ENCODE results near the gene ATRIP.
"Not testable (repeated sequence)": the region's sequence is repeated elsewhere in the genome, so short reads cannot be mapped to it uniquely, and the experiment has no call there.

ATRIP gene

GRCh38 chr3:48446425-48447193, at the start of gene ATRIP:
Gene ATRIP, plus strand, starts transcription at chr3:48446737. Its CDS starts 109 bp downstream, at chr3:48446846.
- DNase-seq, result peak; percentile 77

GRCh38 chr3:48397767-48398681, 48.5 kb upstream of the ATRIP start:
- no peak for DNase-seq

- no peak for DNase-seq
These were observed 47.7 kb upstream of the ATRIP start for GRCh38 chr3:48398701-48399386.

GRCh38 chr3:48399387-48400172, 47.0 kb upstream of the ATRIP start:
- no peak for DNase-seq

- peak; percentile 53 for DNase-seq
These were observed 45.6 kb upstream of the ATRIP start for GRCh38 chr3:48400824-48401433.

- not testable (repeated sequence) for DNase-seq
These were observed 45.1 kb upstream of the ATRIP start for GRCh38 chr3:48401434-48401901.

- DNase-seq, result peak; percentile 89
These were observed 44.2 kb upstream of the ATRIP start for GRCh38 chr3:48402281-48402732.

GRCh38 chr3:48402907-48403306, 43.6 kb upstream of the ATRIP start:
- DNase-seq, result no peak

- DNase-seq, result no peak
These were observed 42.8 kb upstream of the ATRIP start for GRCh38 chr3:48403533-48404439.

- DNase-seq, result no peak
These were observed 41.8 kb upstream of the ATRIP start for GRCh38 chr3:48404440-48405342.

- DNase-seq, result no peak
These were observed 41.1 kb upstream of the ATRIP start for GRCh38 chr3:48405343-48405881.

GRCh38 chr3:48405971-48406370, 40.6 kb upstream of the ATRIP start:
- DNase-seq, result no peak

- DNase-seq, result no peak
These were observed 39.8 kb upstream of the ATRIP start for GRCh38 chr3:48406443-48407431.

- DNase-seq, result no peak
These were observed 38.9 kb upstream of the ATRIP start for GRCh38 chr3:48407542-48408099.

- no peak for DNase-seq
These were observed 37.7 kb upstream of the ATRIP start for GRCh38 chr3:48408823-48409281.

GRCh38 chr3:48409291-48410201, 37.0 kb upstream of the ATRIP start:
- no peak for DNase-seq

Data from fibroblast of upper back skin (primary cell).